GM23338 (cell line): Measurements from ENCODE around the gene TMEM123. TPM values are rescaled to one million over a fixed set of nuclear protein-coding genes. Genes with fewer than 3 reads are reported as not detected.

Experiments used
- ATAC-seq: fragments of 200-7000 bp; cut with Tn5 transposase; 3 replicates; pipeline ENCODE4 v1.9.1; 2020
- DNase-seq: peaks from one replicate; pipeline ENCODE4 v3.0.0-alpha.2; 2015; ENCODE audit warnings: low spot score
- H2AFZ ChIP-seq: fragments of 200-600 bp; sonication (generic); 2 replicates; pipeline ENCODE4 v1.8.0; 2016; ENCODE audit warnings: antibody characterized with exemption, mild to moderate bottlenecking, moderate library complexity
- H3F3A ChIP-seq: fragments of 200-600 bp; sonication (generic); replicated peaks from 2 replicates; pipeline ENCODE4 v1.8.0; 2017; ENCODE audit warnings: antibody characterized with exemption, mixed run types, low read depth
- H3K27ac ChIP-seq: fragments of 200-600 bp; sonication (generic); 2 replicates; pipeline ENCODE4 v1.6.1; 2016; ENCODE audit warnings: low read depth
- H3K27me3 ChIP-seq: fragments of 200-600 bp; sonication (generic); 2 replicates; pipeline ENCODE4 v1.8.0; 2016; ENCODE audit warnings: mild to moderate bottlenecking, mixed run types, moderate library complexity; ENCODE audit not compliant: insufficient read depth
- H3K36me3 ChIP-seq: fragments of 200-600 bp; sonication (generic); 2 replicates; pipeline ENCODE4 v1.8.0; 2016; ENCODE audit warnings: mild to moderate bottlenecking; ENCODE audit not compliant: insufficient read depth
- H3K4me1 ChIP-seq: fragments of 200-600 bp; sonication (generic); 2 replicates; pipeline ENCODE4 v1.8.0; 2016; ENCODE audit warnings: mild to moderate bottlenecking, moderate library complexity; ENCODE audit not compliant: insufficient read depth
- H3K4me2 ChIP-seq: fragments of 200-600 bp; sonication (generic); 2 replicates; pipeline ENCODE4 v1.7.1; 2017; ENCODE audit warnings: mixed run types
- H3K4me3 ChIP-seq: fragments of 200-600 bp; sonication (generic); 2 replicates; pipeline ENCODE4 v1.6.1; 2016; ENCODE audit warnings: mixed run types
- H3K79me2 ChIP-seq: fragments of 200-600 bp; sonication (generic); replicated peaks from 2 replicates; pipeline ENCODE4 v1.8.0; 2017; ENCODE audit warnings: mild to moderate bottlenecking; ENCODE audit not compliant: insufficient read depth
- H3K9me2 ChIP-seq: fragments of 200-600 bp; sonication (generic); 2 replicates; pipeline ENCODE4 v1.8.0; 2017; ENCODE audit not compliant: insufficient read depth
- H4K20me1 ChIP-seq: fragments of 200-600 bp; sonication (generic); replicated peaks from 2 replicates; pipeline ENCODE4 v1.8.0; 2017; ENCODE audit warnings: mild to moderate bottlenecking; ENCODE audit not compliant: insufficient read depth
- H3K27ac Mint-ChIP-seq: 2 replicates; pipeline ENCODE4 v1.8.0; 2020; ENCODE audit warnings: inconsistent platforms, mild to moderate bottlenecking, moderate library complexity, mixed read lengths
- H3K27me3 Mint-ChIP-seq: 3 replicates; pipeline ENCODE4 v1.8.0; 2022; ENCODE audit warnings: low read depth, mild to moderate bottlenecking, moderate library complexity, mixed read lengths, inconsistent platforms; ENCODE audit not compliant: insufficient read depth, poor library complexity
- H3K36me3 Mint-ChIP-seq: 3 replicates; pipeline ENCODE4 v1.8.0; 2021; ENCODE audit warnings: low read depth, mild to moderate bottlenecking, inconsistent platforms, moderate library complexity, mixed read lengths
- H3K4me1 Mint-ChIP-seq: 3 replicates; pipeline ENCODE4 v1.8.0; 2020; ENCODE audit warnings: mild to moderate bottlenecking, inconsistent platforms, mixed read lengths
- H3K4me3 Mint-ChIP-seq: 3 replicates; pipeline ENCODE4 v1.8.0; 2021; ENCODE audit warnings: moderate library complexity, mild to moderate bottlenecking, inconsistent platforms, mixed read lengths
- H3K9me3 Mint-ChIP-seq: 3 replicates; pipeline ENCODE4 v1.8.0; 2020; ENCODE audit warnings: moderate library complexity, mild to moderate bottlenecking, inconsistent platforms, mixed read lengths
- CREB1 ChIP-seq: fragments of 250-450 bp; sonication (Bioruptor Pico); IDR thresholded peaks from 2 replicates; pipeline ENCODE4 v1.5.0; 2020; ENCODE audit warnings: low read depth, mild to moderate bottlenecking, moderate library complexity
- CTCF ChIP-seq, 2 experiments: fragments of 200-600 bp in 1 of 2; sonication (generic) in 1 of 2; conservative IDR thresholded peaks; 2 replicates each; pipeline versions ENCODE4 v1.5.1 to v1.6.1; 2016 to 2017; ENCODE audit warnings: antibody characterized with exemption in 2 of 2, low read depth in 2 of 2, mild to moderate bottlenecking in 2 of 2, moderate library complexity in 1 of 2
- ETS1 ChIP-seq: IDR thresholded peaks from 2 replicates; pipeline ENCODE4 v1.6.1; 2016; ENCODE audit warnings: antibody characterized with exemption
- EZH2 ChIP-seq: fragments of 200-600 bp; sonication (generic); IDR thresholded peaks from one replicate; pipeline ENCODE4 v1.8.0; 2017; ENCODE audit warnings: antibody characterized with exemption, mild to moderate bottlenecking, low read depth; ENCODE audit not compliant: unreplicated experiment
- EZH2phosphoT487 ChIP-seq: fragments of 200-600 bp; sonication (generic); IDR thresholded peaks from one replicate; pipeline ENCODE4 v1.8.1; 2018; ENCODE audit warnings: antibody characterized with exemption; ENCODE audit not compliant: unreplicated experiment
- JUNB ChIP-seq: IDR thresholded peaks from one replicate; pipeline ENCODE4 v1.6.1; 2016; ENCODE audit warnings: antibody characterized with exemption; ENCODE audit not compliant: unreplicated experiment
- POLR2AphosphoS5 ChIP-seq: IDR thresholded peaks from 2 replicates; pipeline ENCODE4 v1.6.1; 2016; ENCODE audit warnings: antibody characterized with exemption, low read depth
- REST ChIP-seq: IDR thresholded peaks from one replicate; pipeline ENCODE4 v1.6.1; 2018; ENCODE audit warnings: antibody characterized with exemption; ENCODE audit not compliant: unreplicated experiment
- ZNF114 ChIP-seq: fragments of 250-450 bp; sonication (Bioruptor Pico); IDR thresholded peaks from 2 replicates; pipeline ENCODE4 v1.5.0; 2020; ENCODE audit warnings: mild to moderate bottlenecking, moderate library complexity
- ZNF331 ChIP-seq: fragments of 250-450 bp; sonication (Bioruptor Pico); IDR thresholded peaks from 2 replicates; pipeline ENCODE4 v1.5.0; 2020; ENCODE audit warnings: low read depth, mild to moderate bottlenecking, moderate library complexity
- polyA plus RNA-seq: library from polyadenylated mRNA; unstranded; fragments of >200 nt; fragmentation: Nextera tagmentation; extraction: Ambion mirVana; gene quantifications from 2 replicates; pipeline ENCODE4 v1.2.1, GENCODE V29; 2016
- total RNA-seq: library from RNA; depleted of rRNA; stranded (reverse); fragments of >200 nt; shearing (Covaris generic); gene quantifications from 2 replicates; pipeline ENCODE4 v1.2.3, GENCODE V29; 2014

The TMEM123 gene
- total and polyA plus RNA-seq, 2 experiments from 2014 or later, result 44.1 to 61.0 TPM

DNA sequence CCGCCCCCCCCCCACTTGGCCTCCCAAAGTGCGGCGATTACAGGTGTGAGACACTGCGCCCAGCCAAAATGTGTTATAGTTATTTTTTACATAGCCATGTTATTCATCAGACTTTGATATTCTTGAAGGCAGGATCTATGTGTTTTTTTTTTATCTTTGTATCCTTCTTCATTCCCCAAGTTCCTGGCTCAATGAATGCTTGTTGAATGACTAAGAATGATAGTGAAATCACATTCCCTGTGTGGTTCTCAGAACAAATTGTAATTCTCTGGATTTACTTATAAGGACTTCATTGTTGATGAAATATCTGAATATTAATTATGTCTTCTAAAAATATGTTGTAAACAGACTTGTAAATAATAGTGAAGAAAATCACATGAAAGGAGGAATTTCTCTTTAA lies 44.5 kb upstream of the TMEM123 start:
- Mint-ChIP-seq H3K27ac (no peak overlapping the region), H3K36me3 (no peaks in the 10 kb centered on the region), H3K9me3 (no peaks in the 10 kb centered on the region), H3K4me1 (peaks cover 5% of the 10 kb centered on the region), H3K4me3 (no peak overlapping the region), H3K27me3 (peaks cover 7% of the 10 kb centered on the region)
- ATAC-seq, result no peak
- Histone ChIP-seq H3K36me3 (no peaks in the 10 kb centered on the region), H3K9me2 (no peaks in the 10 kb centered on the region), H3F3A (no peaks in the 10 kb centered on the region), H3K4me1 (no peaks in the 10 kb centered on the region), H4K20me1 (no peaks in the 10 kb centered on the region), H3K79me2 (no peaks in the 10 kb centered on the region), H3K4me2 (no peak overlapping the region), H3K27ac (no peak overlapping the region), H3K27me3 (no peaks in the 10 kb centered on the region), H3K4me3 (no peak overlapping the region), H2AFZ (no peak overlapping the region)
- no peak for DNase-seq
- TF ChIP-seq ETS1, result no peak
- no peak for TF ChIP-seq EZH2phosphoT487
- no peak for TF ChIP-seq ZNF114 (CRISPR knock-in tag)
- no peak for TF ChIP-seq REST

GRCh38 chr11:102495161-102496042 lies 42.8 kb upstream of the TMEM123 start:
- H3K4me3 ChIP-seq, result no peak overlapping the region
- DNase-seq, result peak; percentile 90
- H3K27me3 Mint-ChIP-seq, result peaks cover 7% of the 10 kb centered on the region
- H3K79me2 ChIP-seq, result no peaks in the 10 kb centered on the region
- no peaks in the 10 kb centered on the region for H3K36me3 Mint-ChIP-seq
- ATAC-seq, result peak; percentile 98
- no peaks in the 10 kb centered on the region for H3K9me3 Mint-ChIP-seq
- 0 out of 2 replicates have a peak overlapping the region, but pooled peaks have one; percentile 3 for H3K4me2 ChIP-seq
- H2AFZ ChIP-seq, result peak overlapping the region; percentile 34
- no peak overlapping the region for H3K27ac Mint-ChIP-seq
- H3K4me1 ChIP-seq, result no peaks in the 10 kb centered on the region
- H3K4me1 Mint-ChIP-seq, result peaks cover 5% of the 10 kb centered on the region
- H3K9me2 ChIP-seq, result no peaks in the 10 kb centered on the region
- H3K36me3 ChIP-seq, result no peaks in the 10 kb centered on the region
- no peaks in the 10 kb centered on the region for H3F3A ChIP-seq
- TF ChIP-seq POLR2AphosphoS5, result no peak
- TF ChIP-seq ZNF114 (CRISPR knock-in tag), result no peak
- TF ChIP-seq EZH2phosphoT487, result no peak
- no peak for TF ChIP-seq EZH2
- no peak for TF ChIP-seq JUNB
- TF ChIP-seq CREB1 (CRISPR knock-in tag), result no peak
- TF ChIP-seq ZNF331 (CRISPR knock-in tag), result no peak
- peak; percentile 73 to 87 for TF ChIP-seq CTCF (conservative IDR thresholded peaks at IDR 0.05; ENCODE audit: low read depth in 2 of 2)
- H4K20me1 ChIP-seq, result no peaks in the 10 kb centered on the region
- H3K4me3 Mint-ChIP-seq, result peak overlapping the region; percentile 57; the same call in 2 of the 3 replicates
- no peaks in the 10 kb centered on the region for H3K27me3 ChIP-seq
- H3K27ac ChIP-seq, result no peak overlapping the region
